GM20000 (cell line): ENCODE data around the gene HOXB1.

Experiments
- DNase-seq: peaks from one replicate; pipeline ENCODE4 v3.0.0; 2012; ENCODE audit warnings: low spot score
- CTCF ChIP-seq: IDR thresholded peaks from 2 replicates; pipeline ENCODE4 v1.5.1; 2012; ENCODE audit warnings: mild to moderate bottlenecking, control low read depth; ENCODE audit errors: extremely low read depth, missing control alignments

HOXB1 gene

DNA sequence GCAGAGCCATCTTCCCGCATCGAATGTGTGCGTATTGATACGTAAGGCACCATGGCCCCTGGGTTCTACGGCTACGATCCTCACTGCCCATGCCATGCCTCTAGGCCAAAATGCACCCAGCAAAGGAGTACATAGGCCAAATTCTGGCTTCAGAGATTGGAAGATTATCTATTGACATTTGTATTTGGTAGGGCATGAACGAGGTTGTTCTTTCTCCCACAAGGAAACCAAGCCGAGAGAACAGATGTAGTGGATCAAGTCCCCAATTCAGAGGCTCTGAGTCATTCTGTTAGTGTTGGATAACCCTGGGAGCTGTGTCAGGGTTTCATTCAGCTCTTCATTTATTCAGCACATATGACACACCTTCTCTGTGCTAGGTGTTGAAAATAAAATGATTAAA lies 36.5 kb downstream of the HOXB1 start:
- TF ChIP-seq CTCF, result no peak
- DNase-seq, result no peak

- TF ChIP-seq CTCF, result peak; percentile 94
- peak; percentile 84 for DNase-seq
Observed at GRCh38 chr17:48492401-48493298, 38.2 kb downstream of the HOXB1 start.

- TF ChIP-seq CTCF, result no peak
- peak; percentile 39 for DNase-seq
Observed at GRCh38 chr17:48491527-48492273, 39.1 kb downstream of the HOXB1 start.

- DNase-seq, result no peak
- no peak for TF ChIP-seq CTCF
Observed at GRCh38 chr17:48490451-48490892, 40.3 kb downstream of the HOXB1 start.

- DNase-seq, result no peak
- TF ChIP-seq CTCF, result no peak
Observed at GRCh38 chr17:48489781-48490180, 41.0 kb downstream of the HOXB1 start.

- no peak for TF ChIP-seq CTCF
- no peak for DNase-seq
Observed at GRCh38 chr17:48488548-48489106, 42.2 kb downstream of the HOXB1 start.

GRCh38 chr17:48487221-48487620 lies 43.6 kb downstream of the HOXB1 start:
- no peak for DNase-seq
- no peak for TF ChIP-seq CTCF
